ENCODE data around the gene ARHGAP9.

GRCh38 chr12:57516617-57517153, 37.0 kb upstream of the ARHGAP9 start:
- TF ChIP-seq CTCF (IDR thresholded peaks at IDR 0.05; ENCODE audit: low read depth, low read length, poor library complexity, severe bottlenecking) = no peak
- TF ChIP-seq EZH2phosphoT487 (IDR thresholded peaks at IDR 0.05; ENCODE audit: borderline replicate concordance, low read length) = no peak
